Stimulated activated CD4-positive, alpha-beta T cell treated with anti-CD3 and anti-CD28 coated beads, Interleukin-1b, Interleukin-23, amount 100 ng/mL, for 1 hour (primary cell): ENCODE measurements around the gene RTL5.

ENCODE experiments used
- DNase-seq, 2 donors: peaks; one replicate each; pipeline ENCODE4 v3.0.0-alpha.2; 2020; ENCODE audit warnings: low read depth in 2 of 2

RTL5 gene

DNA sequence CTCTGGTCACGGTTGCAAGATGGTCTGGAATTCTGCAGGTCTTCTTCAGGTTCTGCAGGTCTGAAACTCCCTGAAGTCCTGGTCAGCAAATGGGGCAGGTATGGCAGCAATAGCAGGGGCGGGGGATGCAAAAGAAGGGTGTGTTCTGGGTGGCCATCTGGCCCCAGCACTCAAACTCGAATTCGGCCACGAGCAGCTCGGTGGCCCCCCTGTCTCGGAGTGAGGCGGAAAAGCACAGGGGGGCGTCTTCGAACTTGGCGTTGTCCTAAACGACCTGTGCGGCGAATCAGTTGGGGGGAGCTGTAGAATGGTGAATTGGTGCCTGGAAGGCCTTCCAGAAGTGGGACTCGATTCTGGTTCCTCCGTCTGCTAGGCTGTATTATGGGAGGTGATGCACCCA lies 2.1 kb downstream of the RTL5 start:
- no peak for DNase-seq

DNA sequence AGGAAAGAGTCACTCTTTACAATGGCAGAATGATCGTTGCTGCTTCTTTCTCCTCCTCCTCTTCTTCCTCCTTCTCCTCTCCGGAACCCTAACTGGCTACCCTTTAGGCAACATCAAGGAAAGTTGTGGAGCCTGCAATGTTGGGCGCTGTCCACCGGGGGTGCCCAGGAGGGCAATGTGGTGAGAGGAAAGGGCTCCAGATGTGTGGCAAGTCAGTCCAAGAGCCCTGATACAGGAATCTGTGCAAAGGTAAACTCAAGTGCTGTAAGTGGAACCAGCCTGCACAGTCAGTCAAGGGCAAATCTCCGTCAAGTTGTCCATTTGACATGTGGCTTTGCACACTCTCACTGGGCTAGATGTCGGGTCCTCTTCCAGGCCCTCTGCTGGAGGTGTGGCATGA lies 2.8 kb downstream of the RTL5 start:
- DNase-seq, result no peak

DNA sequence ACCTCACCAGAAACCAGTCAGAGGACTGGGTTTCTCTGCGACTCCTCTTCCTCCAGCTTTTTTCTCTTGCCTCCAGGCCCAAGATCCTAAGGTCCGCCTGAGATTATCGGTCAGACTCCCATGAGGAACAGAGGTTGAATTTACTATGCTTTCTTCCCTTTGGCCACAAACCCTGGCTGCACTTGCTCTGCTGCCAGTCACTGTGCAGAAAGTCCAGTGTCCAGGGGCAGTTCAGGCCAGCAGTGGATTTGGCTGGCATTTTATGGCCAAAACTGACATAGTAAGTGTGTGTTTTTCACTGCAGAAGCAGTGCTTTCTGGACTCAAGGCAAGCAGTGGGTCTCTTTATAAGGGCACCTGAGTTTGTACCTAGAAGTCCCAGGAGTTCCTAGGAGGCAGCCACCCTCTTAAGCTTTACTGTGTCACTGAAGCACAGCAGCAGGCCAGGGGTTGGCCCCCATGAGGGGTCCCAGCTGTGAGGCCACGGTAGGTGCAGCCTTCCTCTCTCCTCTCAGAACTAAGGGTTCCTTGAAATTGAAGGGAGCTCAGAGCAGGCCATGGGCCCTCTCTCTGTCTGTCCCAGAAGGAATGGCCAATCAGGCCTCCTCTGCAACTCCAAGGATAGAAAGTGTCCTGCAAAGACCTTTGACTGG lies 3.4 kb downstream of the RTL5 start:
- no peak for DNase-seq

DNA sequence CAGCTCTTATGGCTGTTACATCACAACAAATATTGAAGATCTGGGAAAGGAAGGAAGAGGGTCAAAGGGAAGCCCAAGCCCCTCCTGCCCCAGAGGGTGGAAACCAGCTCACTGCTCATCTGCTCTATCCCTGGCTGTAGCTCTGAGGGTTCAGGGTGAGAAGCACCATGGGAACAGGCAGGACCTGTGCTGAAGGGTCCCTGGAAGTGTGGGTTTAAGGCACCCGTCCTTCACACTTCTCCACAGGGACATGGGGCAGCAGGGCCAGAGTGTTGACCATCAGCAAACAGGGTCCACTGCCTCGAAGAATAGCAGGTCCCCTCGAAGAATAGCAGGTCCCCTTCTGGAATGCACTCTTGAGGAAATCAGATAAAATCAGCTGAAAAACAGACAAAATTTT lies 4.4 kb downstream of the RTL5 start:
- no peak for DNase-seq

DNA sequence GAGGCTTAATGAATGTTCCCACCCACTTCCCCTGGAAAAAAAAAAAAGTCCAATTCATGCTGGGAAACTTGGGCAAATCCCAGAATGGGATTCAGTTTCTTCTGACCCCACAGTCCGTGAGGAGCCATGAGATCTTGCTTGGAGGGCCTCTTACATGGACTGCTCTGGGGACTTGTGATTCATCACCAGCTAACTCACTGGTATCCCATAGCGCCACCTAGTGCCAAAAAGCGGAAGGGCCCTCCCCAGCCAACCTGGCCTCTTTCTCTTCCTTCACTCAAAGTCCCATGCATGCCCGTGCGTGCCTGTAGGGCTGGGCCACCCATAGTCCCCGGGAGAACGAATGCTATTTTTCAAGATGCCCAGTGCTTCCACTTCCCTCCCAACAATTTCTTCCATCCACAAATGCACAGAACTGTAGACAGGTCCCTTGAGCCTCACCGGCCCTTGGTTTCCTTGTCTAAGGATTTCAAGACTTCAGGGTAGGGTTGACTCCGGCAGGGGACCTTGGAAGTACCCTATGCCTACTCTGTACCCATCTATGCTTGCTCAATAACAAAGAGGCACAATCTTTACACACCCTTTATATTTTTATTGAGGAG lies 5.1 kb downstream of the RTL5 start:
- peak; percentile 62 to 75 for DNase-seq

DNA sequence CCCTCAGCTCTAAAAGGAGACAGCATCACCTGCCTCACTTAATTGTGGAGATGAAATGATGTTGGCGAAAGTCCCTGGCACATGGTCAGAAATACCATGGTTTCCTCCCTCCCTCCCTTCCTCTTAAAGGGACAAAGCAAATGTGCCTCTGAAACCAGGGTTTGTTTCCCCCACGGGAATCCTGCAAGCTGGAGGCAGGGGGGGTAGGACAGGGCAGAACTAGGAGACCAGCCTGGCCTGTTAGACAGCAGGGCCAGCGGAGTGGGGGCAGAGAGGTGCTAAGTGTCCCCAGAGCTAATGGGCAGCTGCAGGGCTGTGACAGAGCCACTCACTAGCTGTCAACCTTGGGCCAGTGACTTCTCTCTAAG lies 5.7 kb downstream of the RTL5 start:
- no peak for DNase-seq

DNA sequence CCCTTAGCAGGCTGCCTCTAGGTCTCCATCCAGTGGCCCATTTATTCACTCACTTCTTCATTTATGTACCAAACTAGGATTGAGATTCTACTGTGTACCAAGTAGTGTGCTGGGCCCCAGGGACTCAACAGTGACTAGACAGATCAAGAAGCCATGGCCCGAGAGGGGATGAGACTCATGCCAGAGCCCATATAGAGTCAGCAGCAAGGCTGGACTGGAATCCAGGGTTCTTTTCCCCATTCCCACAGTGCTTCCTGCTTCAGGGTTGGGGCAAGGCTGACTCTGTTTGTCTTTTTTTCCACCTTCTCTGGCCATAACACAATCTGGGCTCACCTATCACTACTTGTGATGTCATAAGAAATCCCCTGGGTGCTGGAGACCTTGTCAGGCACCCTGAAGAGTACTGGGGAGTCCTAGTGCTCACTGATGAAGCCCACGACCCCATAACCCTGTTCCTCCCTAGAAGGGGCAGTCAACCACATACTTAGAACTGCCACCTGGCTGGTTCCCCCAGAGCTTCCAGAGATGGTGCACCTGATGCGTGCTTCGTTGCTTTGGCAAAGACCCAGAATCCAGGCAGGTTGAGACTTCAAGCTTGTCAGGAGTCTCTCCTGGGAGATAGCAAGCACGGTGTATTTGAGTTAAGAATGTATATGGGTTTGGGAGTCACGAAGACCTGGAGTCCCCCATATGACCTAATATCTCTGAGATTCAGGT lies 6.2 kb downstream of the RTL5 start:
- no peak for DNase-seq

DNA sequence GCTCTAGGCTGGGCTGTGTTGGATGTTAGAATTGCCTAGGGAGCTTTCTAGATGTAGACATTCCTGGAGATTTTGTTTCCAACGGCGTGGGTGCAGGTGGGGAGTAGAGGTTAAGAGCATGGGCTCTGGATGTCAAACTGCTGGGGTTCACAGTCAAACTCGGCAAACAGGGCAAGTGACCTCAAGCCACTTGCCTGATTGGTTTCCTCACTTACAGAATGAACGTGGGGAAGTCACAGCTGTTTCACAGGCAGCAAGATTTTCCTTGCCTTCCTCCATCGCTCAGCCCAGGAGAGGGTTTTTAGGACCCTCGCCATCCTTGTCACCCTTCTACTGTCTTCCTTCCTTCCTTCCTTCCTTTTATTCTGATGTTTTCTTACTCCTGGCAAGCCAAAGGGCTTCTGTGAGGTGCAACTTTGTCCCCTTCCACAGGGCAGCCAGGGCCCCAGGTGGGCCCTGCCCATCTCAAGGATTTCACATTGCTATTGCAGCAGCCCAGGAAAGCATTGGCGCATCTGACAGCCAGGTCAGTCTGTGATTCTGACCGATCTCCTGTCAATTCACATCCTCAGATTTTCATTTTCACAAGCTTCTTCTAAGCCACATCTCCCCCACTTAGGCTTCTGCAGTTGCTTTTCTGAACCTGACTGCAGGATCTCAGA lies 7.0 kb downstream of the RTL5 start:
- DNase-seq, result no peak

DNA sequence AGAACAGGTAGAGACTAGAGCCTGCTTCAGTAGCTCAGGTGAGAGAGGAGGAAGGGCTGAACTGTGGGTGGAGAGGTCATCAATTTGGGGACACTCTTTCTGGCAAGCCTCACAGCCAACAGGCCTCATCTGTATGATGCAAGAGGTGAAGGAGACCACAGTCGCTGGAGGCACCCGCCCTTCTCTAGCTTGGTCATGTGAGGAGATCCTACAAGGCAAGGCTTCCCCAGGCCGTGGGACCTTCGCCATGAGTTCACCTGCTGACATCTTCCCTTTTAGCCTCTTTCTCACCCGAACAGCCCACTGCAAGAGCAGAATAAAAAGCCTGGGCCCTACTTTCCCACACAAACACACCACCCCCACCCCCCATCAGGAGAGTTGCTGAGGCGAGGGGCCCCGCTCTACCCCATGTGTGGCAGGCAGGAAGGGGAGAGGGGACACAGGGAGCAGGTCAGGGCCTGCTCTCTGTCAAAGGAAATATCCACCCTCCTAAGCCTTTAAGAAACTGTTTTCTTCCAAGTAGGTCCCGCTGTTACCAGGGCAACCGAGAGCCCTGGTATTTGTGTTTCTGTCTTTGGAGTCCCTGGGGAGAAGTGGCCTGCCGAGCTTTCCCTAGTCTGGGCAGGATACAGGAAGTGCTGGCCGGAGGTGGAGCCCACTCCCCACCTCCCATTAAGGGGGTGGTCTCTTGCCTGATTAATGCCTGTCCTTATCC lies 8.1 kb downstream of the RTL5 start:
- no peak for DNase-seq

DNA sequence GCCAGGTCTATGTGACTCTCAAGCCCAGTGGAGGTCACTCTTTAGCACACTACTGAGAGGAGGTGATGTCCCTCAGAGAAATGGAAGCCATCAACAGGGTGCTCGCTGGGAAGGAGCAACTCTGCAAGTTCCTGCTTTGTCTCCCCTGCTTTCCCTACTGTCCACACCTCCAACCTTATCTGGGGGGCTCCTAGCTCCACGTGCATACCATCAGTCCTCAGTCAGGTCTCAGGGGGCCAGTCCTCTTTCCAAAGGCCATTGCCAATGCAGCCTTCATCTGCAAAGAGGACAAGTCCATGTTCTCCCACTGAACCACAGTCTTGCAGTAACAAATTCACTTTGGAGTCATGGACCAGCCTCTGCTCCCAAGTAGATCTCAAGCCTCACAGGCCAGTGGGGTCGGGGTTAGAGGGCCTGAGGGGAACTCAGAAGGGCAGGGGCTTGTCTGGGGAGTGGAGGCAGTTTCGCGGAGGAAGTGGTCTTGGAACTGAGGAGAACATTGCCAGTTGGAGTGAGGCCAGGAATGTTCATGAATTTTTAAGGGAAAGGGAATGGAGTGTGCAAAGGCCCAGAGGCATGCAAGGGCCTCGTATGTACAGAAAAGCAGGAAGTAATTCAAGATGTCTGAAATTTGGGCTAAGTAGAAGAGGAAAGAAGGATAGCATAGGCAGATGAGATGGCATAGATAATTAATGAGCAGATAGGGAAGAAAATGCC lies 8.9 kb downstream of the RTL5 start:
- no peak for DNase-seq

DNA sequence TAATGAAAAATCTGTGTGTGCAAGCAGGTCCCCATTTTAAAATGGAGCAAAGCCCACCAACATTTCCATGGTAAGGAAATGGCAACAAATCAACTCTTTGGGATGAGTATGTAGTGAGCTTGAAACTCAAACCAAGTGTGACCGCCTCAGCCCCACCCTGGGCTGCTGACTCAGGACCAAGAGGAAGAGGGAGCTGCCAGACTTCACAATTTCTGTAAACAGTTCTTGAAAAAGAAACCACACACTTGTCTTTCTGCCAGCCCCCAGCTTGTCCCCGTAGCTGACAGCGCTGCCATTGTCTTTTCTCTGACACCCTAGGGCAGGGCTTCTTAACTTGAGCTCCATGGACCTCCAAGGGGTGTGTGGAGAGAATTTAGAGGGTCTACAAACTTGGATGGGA lies 10.3 kb downstream of the RTL5 start:
- no peak for DNase-seq

DNA sequence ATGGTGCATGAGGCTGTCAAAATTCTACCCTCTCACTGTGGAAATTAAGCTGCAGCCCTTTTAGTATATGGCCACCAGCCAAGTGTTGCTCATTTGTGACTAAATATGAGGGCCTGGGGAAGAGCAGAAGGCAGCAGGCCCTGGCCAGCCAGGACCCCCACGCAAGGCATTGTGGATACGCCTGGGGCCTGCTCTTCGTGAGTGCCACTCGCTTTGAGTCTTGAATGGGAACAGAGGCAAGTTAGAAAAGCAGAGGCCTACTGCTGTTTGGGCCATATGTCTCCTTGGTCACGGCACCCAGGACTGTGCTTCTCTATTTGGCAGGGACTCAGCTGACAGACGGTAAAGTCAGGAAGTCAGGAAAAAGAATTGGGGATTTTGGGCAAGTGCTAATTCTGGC lies 10.9 kb downstream of the RTL5 start:
- DNase-seq, result no peak

DNA sequence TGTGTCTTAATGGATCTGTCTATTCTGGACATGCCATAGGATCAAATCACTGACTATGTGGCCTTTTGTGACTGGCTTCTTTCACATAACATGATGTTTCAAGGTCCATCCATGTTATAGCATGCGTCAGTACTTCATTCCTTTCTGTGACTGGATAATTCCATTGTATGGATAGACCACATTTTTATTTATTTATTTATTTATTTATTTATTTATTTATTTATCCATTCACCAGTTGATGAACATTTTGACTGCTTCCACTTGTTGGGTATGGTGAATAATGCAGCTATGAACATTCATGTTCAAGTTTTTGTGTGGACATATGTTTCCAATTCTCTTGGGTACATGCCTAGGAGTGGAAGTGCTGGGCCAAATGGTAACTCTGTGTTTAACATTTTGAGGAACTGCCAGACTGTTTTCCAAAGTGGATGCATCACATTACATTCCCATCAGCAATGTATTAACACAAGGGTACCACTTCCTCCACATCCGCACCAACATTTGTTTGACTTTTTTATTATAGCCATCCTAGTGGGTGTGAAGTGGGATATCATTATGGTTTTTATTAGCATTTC lies 14.0 kb downstream of the RTL5 start:
- no peak for DNase-seq

DNA sequence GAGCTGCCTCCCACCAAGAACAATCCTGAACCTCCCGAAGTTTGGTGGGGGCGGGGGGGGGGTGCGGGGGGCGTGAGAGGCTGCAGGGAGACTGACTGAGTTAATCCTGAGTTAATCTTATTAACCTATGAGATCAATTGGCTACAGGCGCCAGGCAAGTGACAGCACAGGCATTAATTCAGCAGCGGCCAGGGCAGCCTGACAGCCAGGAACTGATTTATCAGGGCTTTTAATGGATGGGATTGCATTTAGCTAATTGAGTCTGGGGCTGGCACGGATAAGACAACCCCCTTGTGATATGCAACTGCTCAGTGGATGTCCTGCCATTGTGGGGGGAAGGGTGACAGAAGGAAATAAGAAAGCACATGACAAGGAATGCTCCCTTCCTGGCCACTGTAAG lies 16.3 kb downstream of the RTL5 start:
- no peak for DNase-seq

DNA sequence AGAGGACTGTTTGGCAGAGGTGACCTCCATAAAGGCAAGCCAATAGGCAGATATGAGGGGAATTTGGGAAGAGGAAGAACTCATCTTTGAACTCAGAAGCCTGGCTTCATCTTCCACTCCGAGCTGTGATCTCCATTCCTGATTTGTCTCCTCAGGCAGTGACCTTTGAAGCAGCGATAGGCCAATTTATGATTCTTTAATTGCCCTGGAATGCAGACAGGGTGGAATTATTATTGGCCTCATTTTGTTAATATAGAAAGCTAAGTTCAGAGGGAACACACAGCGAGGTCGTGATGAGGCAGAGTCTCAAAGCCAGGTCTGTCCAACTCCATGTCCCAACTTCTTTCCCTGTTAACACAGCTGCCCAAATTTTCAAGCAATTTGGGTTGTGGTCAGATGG lies 16.9 kb downstream of the RTL5 start:
- DNase-seq, result no peak

DNA sequence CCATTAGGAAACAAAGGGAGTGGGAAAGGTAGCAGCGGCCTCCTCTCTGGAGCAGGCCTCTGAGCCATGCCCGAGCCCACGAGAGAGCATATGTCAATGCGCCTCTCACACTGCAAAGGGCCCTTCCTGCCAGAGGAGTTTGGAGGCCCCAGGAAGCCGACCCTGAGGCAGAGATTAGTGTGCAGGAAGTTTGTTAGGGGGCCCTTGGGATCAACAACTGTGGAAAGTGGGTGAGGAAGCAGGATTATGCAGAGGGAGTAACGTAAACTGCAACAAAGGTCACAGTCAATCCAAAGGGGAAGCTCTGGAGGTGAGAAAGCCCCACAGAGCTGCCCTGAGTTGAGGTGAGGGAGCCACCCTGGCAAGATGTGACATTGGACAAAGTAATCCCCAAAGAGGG lies 17.4 kb downstream of the RTL5 start:
- no peak for DNase-seq

DNA sequence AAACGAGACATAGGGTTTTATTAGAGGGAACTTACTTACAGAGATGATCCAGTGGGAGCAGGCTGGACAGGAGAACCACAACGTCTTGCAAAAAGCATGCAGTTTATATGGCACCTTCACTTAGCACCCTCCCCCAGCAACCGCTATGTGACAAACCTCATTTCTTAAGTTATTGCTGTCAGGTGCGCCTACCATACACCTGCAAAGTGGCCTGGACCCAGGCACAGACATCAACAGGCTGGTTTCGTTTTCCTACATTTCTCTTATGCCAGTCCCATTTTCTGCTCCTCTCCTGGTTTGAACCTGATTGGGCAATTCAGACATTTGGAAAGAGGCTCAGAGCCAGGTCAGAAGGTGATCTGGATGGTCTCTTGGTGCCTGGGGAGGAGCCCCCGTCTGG lies 18.3 kb downstream of the RTL5 start:
- DNase-seq, result no peak

DNA sequence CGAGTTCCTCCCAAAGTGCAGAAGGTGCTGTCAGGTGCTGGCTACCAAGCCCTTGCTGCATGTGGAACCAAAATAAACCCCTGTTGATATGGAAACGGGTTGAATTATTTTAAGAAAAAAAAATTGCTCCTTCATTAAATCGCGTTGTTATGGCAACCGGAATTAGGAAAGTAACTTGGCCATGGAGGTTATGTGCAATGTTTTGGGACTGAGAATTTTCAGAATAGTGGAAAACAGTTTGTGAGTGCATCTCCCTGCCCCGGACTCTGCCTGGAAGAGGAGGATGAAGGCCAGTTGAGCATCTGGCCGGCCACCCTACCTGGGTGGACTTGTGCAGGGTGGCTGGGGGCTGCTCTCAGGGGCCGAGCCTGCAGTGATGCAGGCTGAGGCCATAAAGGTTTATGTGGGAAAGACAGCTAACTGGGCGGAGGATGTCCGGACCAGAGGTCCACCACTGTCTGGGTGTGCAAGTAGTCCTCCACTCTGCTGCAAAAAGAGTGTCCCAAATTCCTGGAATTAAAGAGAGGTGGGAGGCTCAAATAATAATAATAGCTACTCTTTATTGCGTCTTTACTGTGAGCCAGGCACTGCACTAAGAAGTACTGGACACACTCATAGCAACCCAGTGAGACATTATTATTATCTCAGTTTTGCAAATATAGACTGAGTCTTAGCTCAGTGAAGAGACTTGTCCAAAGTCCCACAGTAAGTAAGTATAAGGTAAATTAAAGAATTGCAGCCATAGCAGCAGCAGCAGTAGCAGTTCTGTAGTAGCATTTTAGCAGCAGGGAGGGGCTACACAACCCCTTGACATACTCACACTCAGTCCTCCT lies 20.6 kb downstream of the RTL5 start:
- DNase-seq, result no peak

DNA sequence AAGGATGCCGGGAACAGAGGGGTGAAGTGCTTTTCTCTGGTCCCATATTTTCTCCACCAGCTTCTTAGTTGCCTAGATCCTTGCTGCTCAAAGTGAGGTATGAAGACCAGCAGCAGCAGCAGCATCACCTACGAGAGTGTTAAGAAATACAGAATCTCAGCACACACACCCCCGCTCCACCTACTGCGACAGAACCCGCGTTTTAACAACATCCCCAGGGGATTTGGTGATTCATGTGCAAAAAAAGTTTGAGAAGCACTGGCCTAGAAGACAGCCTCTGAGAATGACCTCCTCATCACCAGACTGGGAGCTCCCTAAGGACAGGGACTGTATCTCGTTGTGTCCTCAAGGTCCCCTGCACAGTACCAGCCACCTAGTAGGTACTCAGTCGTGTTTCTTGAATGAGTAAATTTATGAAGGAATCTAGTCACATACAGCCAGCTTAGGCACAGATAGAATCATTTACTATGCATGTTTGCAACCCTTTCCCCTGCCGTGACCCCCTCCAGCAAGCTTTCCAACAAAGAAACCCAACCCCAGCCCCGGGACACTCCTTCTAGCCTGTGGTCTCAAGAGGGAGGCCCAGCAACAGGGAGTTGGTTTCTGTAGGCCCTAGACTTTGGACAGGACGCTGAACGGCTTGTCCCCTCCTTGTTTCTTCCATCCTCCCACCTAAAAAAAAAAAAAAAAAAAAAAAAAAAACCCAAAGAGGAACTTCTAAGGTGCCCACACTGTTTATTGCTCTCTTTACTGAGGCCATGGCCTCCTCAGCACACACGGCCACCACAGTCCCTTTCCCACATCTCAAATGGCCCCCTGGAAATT lies 21.5 kb downstream of the RTL5 start:
- DNase-seq, result no peak

DNA sequence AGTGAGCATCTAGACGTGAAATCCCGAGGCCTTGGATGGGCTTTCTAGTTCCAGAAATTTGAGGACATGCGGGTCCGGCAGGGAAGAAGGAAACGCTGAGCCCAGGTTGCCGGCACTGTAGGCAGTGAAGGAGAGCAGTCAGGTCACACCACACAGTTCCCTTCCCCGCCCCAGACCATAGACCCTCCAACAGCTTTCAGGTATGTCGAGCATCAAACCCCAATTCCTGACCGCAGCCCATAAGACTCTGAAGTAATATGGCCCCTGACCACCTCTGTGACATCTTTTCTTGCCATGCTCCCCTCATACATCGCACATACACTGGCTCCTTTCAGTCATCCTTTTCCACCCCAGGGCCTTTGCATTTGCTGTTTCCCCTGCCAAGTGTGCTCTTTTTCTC lies 23.0 kb downstream of the RTL5 start:
- no peak for DNase-seq
